B cell (primary cell): ENCODE results near the gene PDE11A. TPM values are rescaled to one million over a fixed set of nuclear protein-coding genes. Genes with fewer than 3 reads are reported as not detected.

ENCODE experiments used
- ATAC-seq: fragments of 200-7000 bp; cut with Tn5 transposase; one replicate; pipeline ENCODE4 v1.10.0; 2021; ENCODE audit warnings: low read depth, mild to moderate bottlenecking, moderate number of reproducible peaks, moderate library complexity
- CTCF ChIA-PET: fragments of 350-600 bp; sonication (Branson Sonifier 250); formaldehyde crosslinking; loops from one replicate; lab custom pipeline; 2021; ENCODE audit warnings: antibody characterized with exemption, inconsistent platforms; lab: Charles Lee
- POLR2A ChIA-PET: fragments of 350-600 bp; sonication (Branson Sonifier 250); formaldehyde crosslinking; loops from one replicate; lab custom pipeline; 2021; ENCODE audit warnings: antibody characterized with exemption; lab: Charles Lee
- DNase-seq: peaks from one replicate; pipeline ENCODE4 v3.0.0; 2013
- H2AFZ ChIP-seq: 2 replicates; pipeline ENCODE4 v1.6.1; 2012; ENCODE audit warnings: mild to moderate bottlenecking, low read depth, low read length; ENCODE audit not compliant: insufficient read depth, poor library complexity, severe bottlenecking
- H3K27ac ChIP-seq, 2 donors: 1 replicate in 1 of 2; 2 replicates in 1 of 2; pipeline ENCODE4 v1.5.1; 2012 to 2013; ENCODE audit warnings: low read length in 2 of 2, mild to moderate bottlenecking in 2 of 2, moderate library complexity in 1 of 2
- H3K27me3 ChIP-seq, 4 experiments: fragments of 200-600 bp in 1 of 4; sonication (generic) in 1 of 4; replicated peaks in 1 of 4; 1 replicate in 2 of 4; 2 replicates in 2 of 4; pipeline versions ENCODE4 v1.6.1 to v1.7.0; 2013 to 2016; ENCODE audit warnings: low read length in 3 of 4, mild to moderate bottlenecking in 2 of 4, mixed read lengths in 1 of 4, moderate library complexity in 1 of 4; ENCODE audit not compliant: insufficient read depth in 4 of 4, control insufficient read depth in 3 of 4; ENCODE audit errors: control extremely low read depth in 1 of 4
- H3K36me3 ChIP-seq, 2 experiments: replicated peaks in 1 of 2; 1 replicate in 1 of 2; 2 replicates in 1 of 2; pipeline versions ENCODE4 v1.6.1 to v1.7.1; 2013; ENCODE audit warnings: low read length in 1 of 2; ENCODE audit not compliant: insufficient read depth in 2 of 2, control insufficient read depth in 1 of 2; ENCODE audit errors: control extremely low read depth in 1 of 2, extremely low read depth in 1 of 2
- H3K4me1 ChIP-seq, 2 donors: fragments of 200-600 bp in 1 of 2; sonication (generic) in 1 of 2; 1 replicate in 1 of 2; 2 replicates in 1 of 2; pipeline versions ENCODE4 v1.5.1 to v1.6.1; 2013 to 2017; ENCODE audit warnings: low read length in 2 of 2; ENCODE audit not compliant: control insufficient read depth in 2 of 2, insufficient read depth in 2 of 2
- H3K4me2 ChIP-seq: replicated peaks from 2 replicates; pipeline ENCODE3; 2012; ENCODE audit warnings: mild to moderate bottlenecking, low read depth, low read length; ENCODE audit not compliant: poor library complexity, severe bottlenecking
- H3K4me3 ChIP-seq, 5 experiments: fragments of 200-600 bp in 1 of 5; sonication (generic) in 1 of 5; 1 replicate in 3 of 5; 2 replicates in 2 of 5; pipeline versions ENCODE4 v1.5.1 to v1.7.0; 2011 to 2016; ENCODE audit warnings: low read length in 4 of 5, mild to moderate bottlenecking in 4 of 5, low read depth in 2 of 5, control low read depth in 1 of 5, moderate library complexity in 1 of 5; ENCODE audit not compliant: insufficient read depth in 1 of 5; ENCODE audit errors: control extremely low read depth in 1 of 5, extremely low read depth in 1 of 5
- H3K79me2 ChIP-seq: fragments of 200-600 bp; sonication (generic); one replicate; pipeline ENCODE4 v1.6.0; 2016; ENCODE audit warnings: low read length; ENCODE audit not compliant: control insufficient read depth, insufficient read depth
- H3K9ac ChIP-seq: fragments of 200-600 bp; sonication (generic); 2 replicates; pipeline ENCODE4 v1.6.1; 2017; ENCODE audit warnings: mild to moderate bottlenecking, low read length, moderate library complexity
- H3K9me3 ChIP-seq, 3 donors: one replicate each; pipeline versions ENCODE4 v1.6.1 to v1.7.1; 2013; ENCODE audit warnings: low read length in 2 of 3; ENCODE audit not compliant: control insufficient read depth in 2 of 3, insufficient read depth in 1 of 3; ENCODE audit errors: control extremely low read depth in 1 of 3
- H4K20me1 ChIP-seq: 2 replicates; pipeline ENCODE4 v1.6.0; 2012; ENCODE audit warnings: mild to moderate bottlenecking, low read length; ENCODE audit not compliant: insufficient read depth, control insufficient read depth, poor library complexity, severe bottlenecking
- H3K27ac Mint-ChIP-seq: one replicate; pipeline ENCODE4 v1.8.0; 2021; ENCODE audit warnings: mixed read lengths
- H3K27me3 Mint-ChIP-seq: one replicate; pipeline ENCODE4 v1.8.0; 2021; ENCODE audit warnings: mixed read lengths
- H3K4me1 Mint-ChIP-seq: one replicate; pipeline ENCODE4 v1.8.0; 2021; ENCODE audit warnings: mixed read lengths
- H3K4me3 Mint-ChIP-seq: one replicate; pipeline ENCODE4 v1.8.0; 2021; ENCODE audit warnings: mixed read lengths
- H3K9me3 Mint-ChIP-seq: one replicate; pipeline ENCODE4 v1.8.0; 2022; ENCODE audit warnings: mixed read lengths; ENCODE audit not compliant: insufficient read depth
- CTCF ChIP-seq: fragments of 200-600 bp; IDR thresholded peaks from one replicate; pipeline ENCODE4 v1.8.0; 2022; ENCODE audit warnings: antibody characterized with exemption, mild to moderate bottlenecking
- EZH2 ChIP-seq: IDR thresholded peaks from 2 replicates; pipeline ENCODE4 v1.6.1; 2012; ENCODE audit warnings: borderline replicate concordance, low read depth, mild to moderate bottlenecking, moderate library complexity, low read length; ENCODE audit not compliant: insufficient read depth, poor library complexity, severe bottlenecking
- WGBS: methylation state at CpG from one replicate; pipeline ENCODE4 v1.1.5; 2013; ENCODE audit warnings: missing lambda C conversion rate; ENCODE audit not compliant: insufficient coverage; 5-methylcytosine and 5-hydroxymethylcytosine counted together
- intact Hi-C: fragments of 100-400 bp; cut with micrococcal nuclease; formaldehyde crosslinking; loops from one replicate; pipeline ENCODE4 v1.10.0; 2022
- polyA plus RNA-seq: library from polyadenylated mRNA; depleted of rRNA; stranded (reverse); fragments of >200 nt; gene quantifications from 2 replicates; pipeline ENCODE4 v1.2.3, GENCODE V29; 2012
- total RNA-seq, 2 donors: library from RNA; stranded (reverse); fragments of 120-200 nt in 1 of 2; gene quantifications; 1 replicate in 1 of 2; 2 replicates in 1 of 2; pipeline versions ENCODE4 v1.2.3 to v1.2.4, GENCODE V29; 2013 to 2022

Gene PDE11A
- total and polyA plus RNA-seq, 2 donors (not counting 1 experiment from before 2014, with no cell fraction given): 0.25 TPM; not detected in 1

GRCh38 chr2:177887722-177888121 lies 184.9 kb downstream of the PDE11A start:
- no peaks in the 10 kb centered on the region for H3K9me3 Mint-ChIP-seq
- H3K36me3 ChIP-seq: no peaks in the 10 kb centered on the region
- H3K27ac Mint-ChIP-seq: no peak overlapping the region
- no peak overlapping the region for H3K4me3 Mint-ChIP-seq
- no peak for ATAC-seq
- intact Hi-C loops: no loop called here
- ChIA-PET POLR2A (no interaction called here), CTCF (interaction anchor here (1.0 kb wide), 1 partner anchor 10 kb away, joined by 3 read pairs; no protein-coding TSS in a partner anchor)
- H3K9me3 ChIP-seq: no peaks in the 10 kb centered on the region
- H3K4me1 Mint-ChIP-seq: no peaks in the 10 kb centered on the region
- no peak overlapping the region for H3K4me2 ChIP-seq
- DNase-seq: no peak
- TF ChIP-seq CTCF: no peak
- TF ChIP-seq EZH2: no peak
- no peaks in the 10 kb centered on the region for H3K27me3 ChIP-seq
- H3K4me3 ChIP-seq: no peak overlapping the region
- H3K4me1 ChIP-seq: no peaks in the 10 kb centered on the region
- H3K27me3 Mint-ChIP-seq: peaks cover under 1% of the 10 kb centered on the region
- WGBS: no CpG with 5 or more reads among the region's 3 CpGs
- no peak overlapping the region for H3K9ac ChIP-seq
- H4K20me1 ChIP-seq: no peaks in the 10 kb centered on the region
- H3K79me2 ChIP-seq: no peaks in the 10 kb centered on the region
- no peak overlapping the region for H2AFZ ChIP-seq
- no peak overlapping the region for H3K27ac ChIP-seq

GRCh38 chr2:177886824-177887223 lies 185.8 kb downstream of the PDE11A start:
- no peaks in the 10 kb centered on the region for H3K4me1 ChIP-seq
- Mint-ChIP-seq H3K4me3 (no peak overlapping the region), H3K27ac (no peak overlapping the region), H3K4me1 (no peaks in the 10 kb centered on the region), H3K27me3 (no peaks in the 10 kb centered on the region), H3K9me3 (no peaks in the 10 kb centered on the region)
- H3K4me2 ChIP-seq: no peak overlapping the region
- TF ChIP-seq CTCF: no peak
- no peak for TF ChIP-seq EZH2
- H3K4me3 ChIP-seq: no peak overlapping the region
- no peak overlapping the region for H3K9ac ChIP-seq
- ATAC-seq: no peak
- no peaks in the 10 kb centered on the region for H3K79me2 ChIP-seq
- H3K27me3 ChIP-seq: no peaks in the 10 kb centered on the region
- ChIA-PET CTCF (interaction anchor here (1.0 to 1.4 kb wide), 2 partner anchors 11 to 21 kb away, joined by 3 to 4 read pairs; no protein-coding TSS in a partner anchor), POLR2A (no interaction called here)
- H3K9me3 ChIP-seq: no peaks in the 10 kb centered on the region
- H3K27ac ChIP-seq: no peak overlapping the region
- intact Hi-C loops: no loop called here
- H2AFZ ChIP-seq: no peak overlapping the region
- no peaks in the 10 kb centered on the region for H3K36me3 ChIP-seq
- WGBS: no CpG with 5 or more reads among the region's 1 CpG
- DNase-seq: no peak
- H4K20me1 ChIP-seq: no peaks in the 10 kb centered on the region
